ENCODE results near the gene ARFIP1. TPM values are rescaled to one million over a fixed set of nuclear protein-coding genes. Genes with fewer than 3 reads are reported as not detected.

Gene ARFIP1
- total RNA-seq, 4 donors from 2014 or later, result 26.3 to 36.1 (median 30.6) TPM

GRCh38 chr4:152776352-152776751 is 3.4 kb upstream of the ARFIP1 start:
- H3K9me3 ChIP-seq, result no peaks in the 10 kb centered on the region
- no peak for DNase-seq (ENCODE audit: extremely low spot score)
- intact Hi-C loops (cut with DNase I), result no loop called here
- no peak for TF ChIP-seq POLR2A (IDR thresholded peaks at IDR 0.05; ENCODE audit: low read depth)
- H3K4me3 ChIP-seq, result no peak overlapping the region
- peaks cover 14 to 20% (median 17%) of the 10 kb centered on the region in 4 donors for H3K4me1 ChIP-seq
- H3K36me3 ChIP-seq, result no peaks in the 10 kb centered on the region
- H3K27me3 ChIP-seq, result no peaks in the 10 kb centered on the region
- no peak overlapping the region for H3K27ac ChIP-seq (replicated peaks in 1 of 4)

GRCh38 chr4:152777488-152777887 is 2.3 kb upstream of the ARFIP1 start:
- no peaks in the 10 kb centered on the region for H3K36me3 ChIP-seq

DNA sequence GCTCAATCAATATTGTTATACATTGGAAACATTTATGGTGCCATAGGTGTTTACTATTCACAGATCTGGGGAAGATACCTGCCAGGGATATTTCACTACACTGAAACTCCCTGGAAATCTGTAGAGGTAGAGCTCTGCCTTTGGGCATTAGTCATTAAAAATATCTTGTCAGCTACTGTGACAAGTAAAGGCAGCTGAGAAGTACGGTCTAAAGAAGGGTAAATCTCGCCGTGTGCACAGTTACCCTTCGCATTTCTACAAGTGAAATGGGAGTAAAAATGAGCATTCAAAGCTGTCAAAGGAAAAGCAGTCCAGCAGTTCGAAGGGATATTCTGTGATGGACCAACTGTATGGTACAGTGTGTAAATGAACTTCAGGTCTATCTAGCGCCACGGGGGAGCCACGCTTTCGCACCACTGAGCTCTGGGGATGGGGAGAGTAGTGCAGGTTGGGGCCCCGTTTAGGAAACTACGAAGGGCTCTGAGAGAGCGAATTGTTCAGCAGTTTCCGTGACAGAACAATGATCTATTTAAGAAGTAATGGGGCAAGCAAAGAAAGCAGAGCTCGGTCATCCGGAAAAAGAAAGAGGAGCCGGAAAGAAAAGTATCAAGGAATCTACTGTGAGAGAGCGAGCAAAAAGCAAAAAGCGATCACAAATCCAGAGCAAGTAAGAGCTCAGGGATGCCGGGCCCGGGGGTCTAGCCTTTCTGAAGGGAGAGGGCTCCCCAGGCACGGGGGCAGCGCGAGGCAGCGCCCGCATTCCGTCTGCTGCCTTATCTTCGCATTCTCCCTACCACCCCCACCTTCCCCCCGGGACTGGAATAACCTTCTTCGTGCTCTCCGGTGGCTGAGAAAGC is 870 bp upstream of the ARFIP1 start:
- peak overlapping the region; percentile 56 to 84 (median 81) for H3K4me3 ChIP-seq
- H3K9me3 ChIP-seq, result no peaks in the 10 kb centered on the region
- H3K27ac ChIP-seq (replicated peaks in 1 of 4), result peak overlapping the region; percentile 91 to 92 (median 92)
- H3K4me1 ChIP-seq, result peaks cover 24 to 38% (median 33%) of the 10 kb centered on the region in 4 donors
- intact Hi-C loops (cut with DNase I), result no loop called here
- H3K36me3 ChIP-seq, result no peaks in the 10 kb centered on the region
- H3K27me3 ChIP-seq, result no peaks in the 10 kb centered on the region
- 3% methylated on average over 30 of the region's 30 CpGs for WGBS
- no peak for DNase-seq (ENCODE audit: extremely low spot score)
- TF ChIP-seq EP300 (IDR thresholded peaks at IDR 0.05) (no peak), POLR2AphosphoS5 (IDR thresholded peaks at IDR 0.05) (no peak), POLR2A (IDR thresholded peaks at IDR 0.05; ENCODE audit: low read depth) (no peak), CTCF (IDR thresholded peaks at IDR 0.05) (no peak)

More at GRCh38 chr4:152777488-152777887, 2.3 kb upstream of the ARFIP1 start:
- H3K27me3 ChIP-seq, result no peaks in the 10 kb centered on the region
- intact Hi-C loops (cut with DNase I), result no loop called here
- TF ChIP-seq EP300 (IDR thresholded peaks at IDR 0.05) (no peak), CTCF (IDR thresholded peaks at IDR 0.05) (no peak), POLR2A (IDR thresholded peaks at IDR 0.05; ENCODE audit: low read depth) (no peak), POLR2AphosphoS5 (IDR thresholded peaks at IDR 0.05) (no peak)
- H3K27ac ChIP-seq (replicated peaks in 1 of 4), result no peak overlapping the region
- DNase-seq (ENCODE audit: extremely low spot score), result no peak
- peaks cover 20 to 32% (median 27%) of the 10 kb centered on the region in 4 donors for H3K4me1 ChIP-seq
- H3K4me3 ChIP-seq, result no peak overlapping the region
- WGBS, result 88% methylated on average over 1 of the region's 1 CpG
- no peaks in the 10 kb centered on the region for H3K9me3 ChIP-seq

GRCh38 chr4:152780267-152780778 is 569 bp downstream of the ARFIP1 start:
- no peaks in the 10 kb centered on the region for H3K9me3 ChIP-seq
- intact Hi-C loops (cut with DNase I), result loop anchor here (10.0 kb wide), 1 partner anchor 1686 kb away; the partner anchor contains the start of gene RPS3A
- peaks cover 32 to 49% (median 40%) of the 10 kb centered on the region in 4 donors for H3K4me1 ChIP-seq
- H3K36me3 ChIP-seq, result no peaks in the 10 kb centered on the region
- H3K4me3 ChIP-seq, result peak overlapping the region; percentile 56 to 84 (median 81)
- TF ChIP-seq POLR2A (IDR thresholded peaks at IDR 0.05; ENCODE audit: low read depth), result no peak
- no peak for TF ChIP-seq EP300 (IDR thresholded peaks at IDR 0.05)
- no peak for TF ChIP-seq POLR2AphosphoS5 (IDR thresholded peaks at IDR 0.05)
- no peak for TF ChIP-seq CTCF (IDR thresholded peaks at IDR 0.05)
- no peaks in the 10 kb centered on the region for H3K27me3 ChIP-seq
- H3K27ac ChIP-seq (replicated peaks in 1 of 4), result peak overlapping the region; percentile 91 to 92 (median 92)
- DNase-seq (ENCODE audit: extremely low spot score), result no peak
- 4% methylated on average over 12 of the region's 14 CpGs for WGBS
